Kidney epithelial cell (primary cell): Measurements from ENCODE around the gene PPFIBP2. TPM values are rescaled to one million over a fixed set of nuclear protein-coding genes. Genes with fewer than 3 reads are reported as not detected.

ENCODE experiments used
- DNase-seq: peaks from one replicate; pipeline ENCODE4 v3.0.0-alpha.2; 2010; ENCODE audit warnings: low read depth
- H3K27me3 ChIP-seq: 2 replicates; pipeline ENCODE4 v1.6.0; 2011; ENCODE audit warnings: low read length; ENCODE audit not compliant: control insufficient read depth, insufficient read depth
- H3K36me3 ChIP-seq: 2 replicates; pipeline ENCODE4 v1.5.1; 2011; ENCODE audit warnings: low read length; ENCODE audit not compliant: control insufficient read depth, insufficient read depth
- H3K4me3 ChIP-seq: 2 replicates; pipeline ENCODE4 v1.5.1; 2011; ENCODE audit warnings: low read depth, mild to moderate bottlenecking, control low read depth, low read length
- CTCF ChIP-seq: IDR thresholded peaks from 2 replicates; pipeline ENCODE4 v1.5.1; 2011; ENCODE audit warnings: mild to moderate bottlenecking, moderate library complexity, low read length, control low read depth, inconsistent platforms; ENCODE audit not compliant: insufficient read depth, poor library complexity, severe bottlenecking
- total RNA-seq: library from RNA; depleted of rRNA; stranded (reverse); fragments of >200 nt; gene quantifications from 2 replicates; pipeline ENCODE4 v1.2.3, GENCODE V29; 2015

Gene PPFIBP2
- total RNA-seq, 1 donor from 2014 or later: 6.0 TPM

GRCh38 chr11:7670641-7671040, 156.8 kb downstream of the PPFIBP2 start:
- Histone ChIP-seq H3K36me3 (no peaks in the 10 kb centered on the region), H3K27me3 (peaks cover 7% of the 10 kb centered on the region), H3K4me3 (no peak overlapping the region)
- no peak for DNase-seq
- no peak for TF ChIP-seq CTCF

- Histone ChIP-seq H3K4me3 (no peak overlapping the region), H3K27me3 (peaks cover 7% of the 10 kb centered on the region), H3K36me3 (no peaks in the 10 kb centered on the region)
- no peak for TF ChIP-seq CTCF
- DNase-seq: no peak
These were observed 157.8 kb downstream of the PPFIBP2 start for GRCh38 chr11:7671347-7672215.

- no peak for DNase-seq
- Histone ChIP-seq H3K36me3 (no peaks in the 10 kb centered on the region), H3K27me3 (peaks cover 7% of the 10 kb centered on the region), H3K4me3 (no peak overlapping the region)
- no peak for TF ChIP-seq CTCF
These were observed 158.6 kb downstream of the PPFIBP2 start for GRCh38 chr11:7672276-7672959.

GRCh38 chr11:7672960-7673723, 159.3 kb downstream of the PPFIBP2 start, which contains the start of gene CYB5R2:
Gene CYB5R2, minus strand, starts transcription at chr11:7673500. Its CDS starts 675 bp downstream, at chr11:7672825.
- no peak for DNase-seq
- H3K27me3 ChIP-seq: peaks cover 7% of the 10 kb centered on the region
- no peak for TF ChIP-seq CTCF
- H3K4me3 ChIP-seq: peak within 1 kb of the TSS; percentile 44
- H3K36me3 ChIP-seq: no peaks in the 10 kb centered on the region

- no peak for DNase-seq
- Histone ChIP-seq H3K4me3 (peak overlapping the region; percentile 44), H3K36me3 (no peaks in the 10 kb centered on the region), H3K27me3 (peaks cover 7% of the 10 kb centered on the region)
- no peak for TF ChIP-seq CTCF
These were observed 160.1 kb downstream of the PPFIBP2 start for GRCh38 chr11:7673724-7674434.
